T-helper 1 cell treated with Interleukin-12 subunit alpha and Interleukin-12 subunit beta and Interleukin-4 antibody, amounts not matched to agents 30 ng/mL and 1 ng/mL, for 36 hours (primary cell): ENCODE results near the gene PTGDR2. TPM values are rescaled to one million over a fixed set of nuclear protein-coding genes. Genes with fewer than 3 reads are reported as not detected.
"Not testable (repeated sequence)": the region's sequence is repeated elsewhere in the genome, so short reads cannot be mapped to it uniquely, and the experiment has no call there.

Experiments used
- intact Hi-C: fragments of 100-400 bp; cut with micrococcal nuclease; formaldehyde crosslinking; loops from one replicate; pipeline ENCODE4 v1.15.1; 2024
- total RNA-seq: library from RNA; stranded (reverse); gene quantifications from 2 replicates; pipeline ENCODE4 v1.2.3, GENCODE V29; 2022

The PTGDR2 gene
- total RNA-seq, 1 donor from 2014 or later = 0.34 TPM

DNA sequence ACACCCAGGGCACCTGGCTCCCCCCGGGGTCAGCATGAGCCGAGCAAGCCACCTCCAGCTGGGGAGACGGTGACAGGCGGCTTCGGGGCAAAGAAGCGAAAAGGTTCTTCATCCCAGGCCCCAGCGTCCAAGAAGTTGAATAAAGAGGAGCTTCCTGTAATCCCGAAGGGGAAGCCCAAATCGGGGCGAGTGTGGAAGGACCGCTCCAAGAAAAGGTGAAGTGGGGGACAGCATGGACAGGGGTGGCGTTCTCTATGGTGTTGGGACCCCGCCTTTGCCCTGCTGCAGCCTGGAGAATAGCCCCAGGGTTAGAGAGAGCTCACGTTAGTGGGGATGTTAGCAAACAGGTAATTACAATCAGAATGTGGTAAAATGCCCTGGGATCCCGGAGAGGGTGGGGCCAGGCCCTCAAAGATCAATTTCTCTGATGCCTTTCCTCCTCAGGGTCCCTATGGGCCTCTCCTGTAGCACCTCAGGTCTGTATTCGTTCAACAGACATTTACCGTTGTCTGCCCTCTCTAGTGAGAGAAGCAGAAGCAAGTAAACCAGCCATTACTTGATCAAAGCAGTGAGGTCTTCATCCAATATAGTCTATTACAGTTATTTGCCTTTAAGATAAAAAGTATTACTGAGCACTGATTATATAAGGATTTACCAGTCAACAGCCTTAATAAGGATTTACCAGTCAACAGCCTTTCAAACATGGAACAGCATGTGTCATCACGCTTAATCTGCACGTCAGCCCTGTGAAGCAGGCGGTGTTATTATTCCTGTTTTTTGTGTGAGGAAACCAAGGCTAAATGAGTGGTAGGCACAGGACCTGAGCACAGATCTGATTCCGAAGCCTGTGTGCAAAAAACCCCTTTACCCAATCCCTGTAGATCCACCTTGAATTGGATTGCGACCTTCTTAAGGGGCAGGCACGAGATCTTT, 12.8 kb downstream of the PTGDR2 start:
- intact Hi-C loops = loop anchor here (1.0 to 5.0 kb wide), 6 partner anchors 63 to 1731 kb away; partner anchors contain the start of genes CYB561A3, PRPF19, TMEM138 and VPS37C

DNA sequence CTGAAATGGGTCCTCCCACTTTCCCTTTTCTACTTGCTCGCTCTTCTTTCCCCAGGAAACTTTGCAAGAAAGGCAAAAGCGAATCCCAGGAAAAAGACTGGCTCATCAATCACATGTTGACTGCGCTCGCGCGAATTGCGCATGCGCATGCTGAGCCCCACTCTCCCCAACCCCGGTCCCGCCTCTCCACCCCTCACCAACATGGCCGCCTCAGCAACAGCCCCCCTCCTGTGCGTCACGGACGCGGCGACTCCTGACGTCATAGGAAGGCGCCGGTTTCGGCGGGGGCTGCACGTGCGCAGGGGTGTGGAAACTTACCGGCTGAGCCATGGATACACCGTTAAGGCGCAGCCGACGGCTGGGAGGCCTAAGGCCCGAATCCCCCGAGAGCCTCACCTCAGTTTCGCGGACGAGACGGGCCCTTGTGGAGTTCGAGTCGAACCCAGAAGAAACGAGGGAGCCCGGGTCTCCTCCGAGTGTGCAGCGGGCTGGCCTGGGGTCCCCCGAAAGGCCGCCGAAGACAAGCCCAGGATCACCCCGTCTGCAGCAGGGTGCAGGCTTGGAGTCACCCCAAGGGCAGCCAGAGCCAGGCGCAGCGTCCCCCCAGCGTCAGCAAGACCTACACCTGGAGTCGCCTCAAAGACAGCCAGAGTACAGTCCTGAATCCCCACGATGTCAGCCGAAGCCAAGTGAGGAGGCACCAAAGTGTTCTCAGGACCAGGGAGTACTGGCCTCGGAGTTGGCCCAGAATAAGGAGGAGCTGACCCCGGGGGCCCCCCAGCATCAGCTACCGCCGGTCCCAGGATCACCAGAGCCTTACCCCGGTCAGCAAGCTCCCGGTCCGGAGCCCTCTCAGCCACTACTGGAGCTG, 13.7 kb downstream of the PTGDR2 start, which contains the start of gene CCDC86:
CCDC86 (plus strand) TSS at position 317 of the 871 bp plus-strand sequence; CDS start at position 329, 12 bp downstream.
- intact Hi-C loops = loop anchor here (1.0 to 5.0 kb wide), 7 partner anchors 64 to 1730 kb away; partner anchors contain the start of genes CPSF7, CYB561A3, PRPF19 and TMEM138

DNA sequence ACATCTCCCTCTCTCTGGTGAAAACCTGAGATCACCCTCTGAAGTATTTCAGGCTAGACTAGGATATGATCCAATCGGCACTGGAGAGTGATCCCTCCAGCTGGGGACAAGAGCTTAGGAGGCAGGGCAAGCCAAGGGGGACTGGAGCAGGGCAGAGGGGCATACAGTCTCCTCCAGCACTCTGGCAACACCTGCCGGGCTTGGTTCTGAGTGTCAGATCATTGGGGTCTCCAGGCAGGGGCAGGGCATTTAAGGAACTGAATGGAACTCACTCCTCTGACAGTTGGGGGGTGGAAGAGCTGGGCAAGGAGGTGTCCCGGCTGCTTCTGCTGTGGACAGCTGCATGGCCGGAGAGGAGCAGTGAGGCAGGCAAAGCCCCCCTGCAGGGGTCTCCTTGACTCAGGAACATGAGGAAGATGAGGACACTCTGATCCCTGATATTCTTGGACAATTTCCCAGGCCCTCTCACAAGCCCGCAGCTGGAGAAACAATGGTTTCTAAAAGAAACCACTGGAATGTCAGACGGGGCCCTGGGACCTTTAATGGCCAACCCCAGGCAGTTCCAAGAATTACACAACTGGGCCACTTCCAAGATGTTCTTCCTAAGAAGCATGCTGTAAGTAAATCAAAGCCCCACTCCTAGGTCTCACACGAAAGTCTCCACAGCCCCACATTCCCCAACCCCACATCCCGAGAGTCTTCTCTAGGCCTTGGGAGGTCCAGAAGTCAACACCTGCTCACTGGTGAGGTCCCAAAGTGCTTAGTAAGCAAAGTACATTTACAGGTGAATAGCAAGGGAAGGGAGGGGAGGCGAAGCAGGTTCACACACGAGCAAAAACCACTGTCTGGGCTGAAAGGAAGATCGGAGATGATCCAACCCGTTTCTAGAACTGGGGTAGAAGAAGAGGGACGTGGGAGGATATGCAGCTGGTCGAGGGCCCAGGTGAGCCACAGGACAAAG, 15.0 kb downstream of the PTGDR2 start:
- intact Hi-C loops = loop anchor here (1.0 to 5.0 kb wide), 4 partner anchors 522 to 1728 kb away; partner anchors contain the start of genes CPSF7, CYB561A3 and TMEM138

DNA sequence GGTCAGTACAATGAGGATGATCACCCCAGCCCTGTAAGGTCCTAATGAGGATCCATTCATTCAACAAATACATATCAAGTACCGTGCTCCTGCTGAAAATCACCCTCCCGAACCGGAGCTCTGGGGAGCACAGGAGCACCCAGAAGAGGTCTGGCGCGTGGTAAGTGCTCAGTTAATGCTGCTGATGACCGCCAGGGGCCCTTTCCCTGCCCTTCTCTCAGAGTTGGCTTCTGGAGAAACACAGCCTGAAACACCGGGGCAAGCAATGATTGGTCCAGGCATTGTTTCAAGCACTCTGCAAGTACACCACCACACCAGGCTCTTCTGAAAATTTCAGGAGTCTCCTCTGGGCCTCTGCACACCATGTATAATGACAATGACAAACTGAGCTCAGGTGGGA, 17.6 kb downstream of the PTGDR2 start:
- intact Hi-C loops = loop anchor here (10.0 kb wide), 1 partner anchor 457 kb away; the partner anchor contains the start of gene VWCE

DNA sequence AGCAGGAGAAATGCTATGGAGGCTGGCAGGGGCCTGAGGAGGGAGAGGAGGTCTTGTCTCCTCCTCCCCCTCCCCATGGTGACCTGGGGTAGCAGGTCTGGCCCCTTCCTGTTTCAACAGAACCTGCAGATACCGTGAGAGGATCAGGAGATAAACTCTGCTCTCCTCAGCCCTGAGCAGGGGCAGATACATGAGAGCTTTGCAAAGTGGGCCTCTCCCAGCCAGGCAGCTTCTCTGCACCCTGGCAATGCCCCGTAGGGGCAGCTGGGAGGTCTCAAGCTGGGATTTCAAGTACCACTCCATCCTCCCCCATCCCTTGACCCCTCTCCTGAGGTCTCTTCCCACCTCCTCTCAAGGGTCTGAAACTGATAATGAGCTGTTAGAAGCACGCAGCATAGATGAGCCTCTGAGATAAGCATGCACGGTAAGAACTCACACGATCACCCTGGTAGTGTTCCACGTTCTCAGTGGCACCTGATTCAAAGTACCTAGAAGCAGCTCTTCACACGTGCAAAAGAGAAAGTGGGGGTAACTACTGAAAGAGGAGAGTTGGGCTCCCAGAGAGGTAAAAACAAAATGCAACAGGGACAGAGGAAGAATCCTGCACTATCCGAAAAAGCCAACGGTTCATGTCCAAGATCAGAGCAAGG, 18.8 kb downstream of the PTGDR2 start:
- intact Hi-C loops = loop anchor here (10.0 kb wide), 1 partner anchor 458 kb away; the partner anchor contains the start of gene VWCE

DNA sequence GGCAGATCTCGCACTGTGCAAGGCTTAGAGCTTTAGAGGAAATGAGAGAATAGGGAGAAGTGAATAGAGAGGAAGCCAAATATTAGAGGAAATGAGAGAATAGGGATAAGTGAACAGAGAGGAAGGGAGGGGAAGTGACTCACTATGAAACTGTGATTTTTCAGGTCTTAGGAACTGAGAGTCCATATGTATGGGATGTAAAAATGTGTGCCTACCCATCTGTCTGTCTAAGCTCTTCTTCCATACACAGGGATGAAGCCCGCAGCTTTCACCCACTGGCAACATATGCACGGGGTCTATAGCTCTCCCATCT, 20.3 kb downstream of the PTGDR2 start:
- intact Hi-C loops = loop anchor here (10.0 kb wide), 1 partner anchor 459 kb away; the partner anchor contains the start of gene VWCE

DNA sequence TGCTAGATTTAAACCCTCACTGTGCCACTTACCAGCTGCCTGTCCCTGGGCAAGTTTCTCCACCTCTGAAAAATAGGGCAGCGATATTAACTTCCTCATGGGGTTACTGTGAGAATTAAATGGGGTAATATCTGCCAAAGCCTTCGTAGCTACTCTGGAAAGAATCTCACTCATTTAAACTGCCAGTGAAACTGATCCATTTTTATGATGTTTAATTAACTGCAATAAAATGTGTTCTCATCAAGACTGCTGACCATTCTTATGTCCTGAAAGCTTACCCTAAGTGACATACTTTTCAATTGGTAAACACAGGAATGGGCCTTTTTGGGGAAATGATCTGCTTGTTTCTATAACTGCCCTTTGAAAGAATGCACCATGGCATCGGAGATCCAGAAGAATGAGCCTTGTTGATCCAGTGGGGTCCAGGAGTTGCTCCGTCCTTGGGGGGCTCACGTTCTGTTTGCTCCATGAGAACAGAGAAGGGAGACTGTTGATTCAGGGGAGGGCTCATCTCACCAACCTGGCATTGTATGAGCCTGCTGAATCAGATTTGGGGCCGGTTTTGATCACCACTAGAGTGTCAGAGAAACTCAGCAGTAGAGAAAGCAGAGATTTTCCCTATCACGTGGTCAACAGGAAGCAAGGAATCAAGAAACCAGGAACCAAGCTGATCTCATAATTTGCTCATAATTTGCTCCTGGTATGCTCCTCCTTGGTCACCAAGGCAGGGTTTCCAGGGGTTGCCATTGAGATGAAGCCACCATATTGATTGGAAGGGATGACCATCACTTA, 20.8 kb downstream of the PTGDR2 start:
- intact Hi-C loops = loop anchor here (5.0 to 10.0 kb wide), 2 partner anchors 277 to 460 kb away; partner anchors contain the start of gene VWCE

DNA sequence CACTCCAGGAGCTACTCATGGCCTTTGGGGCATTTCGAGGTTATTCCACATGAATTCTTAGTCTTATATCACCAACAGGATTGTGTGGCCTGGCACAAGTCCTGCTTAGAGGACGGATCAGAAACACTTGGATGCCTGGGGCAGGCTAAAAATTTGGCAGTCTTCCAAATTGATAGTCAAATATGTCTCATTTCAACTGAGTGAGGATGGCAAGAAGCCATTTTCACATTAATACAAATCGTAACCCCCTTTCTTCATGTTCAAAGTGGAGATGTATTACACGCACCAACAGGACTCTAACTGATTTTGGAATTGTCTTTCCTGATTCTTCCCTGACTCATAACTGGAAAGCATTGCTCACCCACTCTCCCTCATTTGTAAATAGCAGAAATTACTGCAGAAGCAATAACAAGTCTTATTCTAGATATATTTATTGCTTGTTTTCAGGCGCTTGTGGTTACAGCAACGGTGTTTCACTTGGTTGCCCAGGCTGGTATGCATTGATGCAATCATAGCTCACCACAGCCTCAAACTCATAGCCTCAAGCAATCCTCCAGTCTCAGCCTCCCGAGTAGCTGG, 24.2 kb downstream of the PTGDR2 start:
- intact Hi-C loops = loop anchor here (1.0 to 10.0 kb wide), 9 partner anchors 56 to 554 kb away; partner anchors contain the start of genes CD6 and VWCE

DNA sequence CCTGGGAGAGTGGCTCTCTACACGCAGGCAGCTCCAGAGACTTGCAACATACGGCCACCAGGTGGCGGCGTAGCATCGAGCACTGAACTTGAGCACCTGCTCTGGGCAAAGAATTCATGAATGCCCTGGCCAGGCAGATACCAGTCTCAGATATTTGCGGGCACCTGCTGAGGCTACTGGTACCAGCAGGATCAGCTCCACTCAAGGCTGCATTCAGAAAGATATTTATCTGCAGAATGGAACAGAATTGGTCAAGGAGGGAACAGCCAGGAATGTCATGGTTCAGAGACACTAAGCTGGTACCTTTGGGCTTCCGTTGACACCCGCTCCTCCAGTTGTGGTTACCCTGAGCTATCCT, 24.6 kb downstream of the PTGDR2 start:
- intact Hi-C loops = loop anchor here (1.0 to 10.0 kb wide), 9 partner anchors 56 to 554 kb away; partner anchors contain the start of genes CD6 and VWCE

DNA sequence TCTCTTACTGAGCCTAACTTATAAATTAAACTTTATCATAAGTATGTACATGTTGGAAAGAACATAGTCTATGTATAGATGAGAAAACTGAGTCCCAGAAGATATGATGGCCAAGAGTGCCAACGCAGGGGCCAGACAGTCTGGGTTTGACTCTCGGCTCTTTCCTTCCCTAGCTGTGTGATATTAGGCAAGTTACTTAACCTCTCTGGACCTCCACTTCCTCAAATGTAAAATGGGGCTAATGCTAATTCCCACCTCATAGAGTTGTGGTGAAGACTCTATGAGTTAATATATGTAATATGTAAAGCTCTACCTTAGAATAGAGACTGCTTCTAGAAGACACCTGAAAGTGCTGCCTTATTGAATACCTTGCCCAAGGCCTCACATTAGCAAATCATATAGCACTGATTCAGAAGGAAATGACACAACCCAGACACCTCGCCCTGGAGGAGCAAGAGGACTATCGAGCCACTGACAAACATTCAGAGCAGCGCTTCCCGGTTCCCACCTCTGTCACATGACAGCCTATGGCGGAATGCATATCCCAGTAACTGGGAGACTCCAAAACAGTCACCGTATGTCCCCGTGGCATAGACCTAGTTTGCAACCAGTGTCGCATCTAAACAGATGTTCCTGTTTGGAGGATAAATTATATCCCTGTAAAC, 25.1 kb downstream of the PTGDR2 start:
- intact Hi-C loops = loop anchor here (1.0 to 10.0 kb wide), 9 partner anchors 56 to 555 kb away; partner anchors contain the start of genes CD6 and VWCE

DNA sequence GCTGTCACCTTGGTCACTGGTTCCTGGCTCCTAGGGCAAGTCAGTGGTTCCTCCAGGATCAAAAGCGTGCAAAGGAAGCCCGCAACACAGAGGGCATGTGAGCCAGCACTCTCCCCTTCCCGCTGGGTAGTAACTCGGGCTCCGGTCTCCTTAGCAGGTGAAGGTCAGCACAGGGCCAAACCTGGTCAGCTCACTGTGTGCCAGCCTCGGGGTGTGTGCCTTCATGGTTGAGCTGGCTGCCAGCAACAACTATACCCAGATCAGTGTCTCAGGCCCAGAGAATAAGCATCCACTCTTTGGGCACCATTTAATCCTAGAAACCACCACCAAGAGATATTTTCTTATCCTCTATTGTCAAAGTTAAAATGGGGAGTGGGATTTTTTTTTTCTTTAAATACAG, 30.0 kb downstream of the PTGDR2 start:
- intact Hi-C loops = no loop called here

DNA sequence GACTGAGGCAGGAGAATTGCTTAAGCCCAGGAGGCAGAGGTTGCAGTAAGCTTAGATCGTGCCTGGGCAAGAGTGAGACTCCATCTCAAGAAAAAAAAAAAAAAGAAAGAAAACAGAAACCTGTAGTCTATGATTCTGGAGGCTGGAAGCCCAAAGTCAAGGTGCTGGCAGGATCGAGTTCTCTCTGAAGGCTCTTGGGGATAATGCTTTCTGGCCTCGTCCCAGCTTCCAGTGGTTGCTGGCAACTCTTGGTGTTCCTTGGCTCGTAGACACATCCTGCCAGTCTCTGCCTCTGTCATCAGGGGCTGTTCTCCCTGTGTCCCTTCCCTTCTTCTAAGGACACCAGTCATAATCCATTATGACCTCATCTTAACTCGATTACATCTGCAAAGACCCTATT, 30.6 kb downstream of the PTGDR2 start:
- intact Hi-C loops = no loop called here

DNA sequence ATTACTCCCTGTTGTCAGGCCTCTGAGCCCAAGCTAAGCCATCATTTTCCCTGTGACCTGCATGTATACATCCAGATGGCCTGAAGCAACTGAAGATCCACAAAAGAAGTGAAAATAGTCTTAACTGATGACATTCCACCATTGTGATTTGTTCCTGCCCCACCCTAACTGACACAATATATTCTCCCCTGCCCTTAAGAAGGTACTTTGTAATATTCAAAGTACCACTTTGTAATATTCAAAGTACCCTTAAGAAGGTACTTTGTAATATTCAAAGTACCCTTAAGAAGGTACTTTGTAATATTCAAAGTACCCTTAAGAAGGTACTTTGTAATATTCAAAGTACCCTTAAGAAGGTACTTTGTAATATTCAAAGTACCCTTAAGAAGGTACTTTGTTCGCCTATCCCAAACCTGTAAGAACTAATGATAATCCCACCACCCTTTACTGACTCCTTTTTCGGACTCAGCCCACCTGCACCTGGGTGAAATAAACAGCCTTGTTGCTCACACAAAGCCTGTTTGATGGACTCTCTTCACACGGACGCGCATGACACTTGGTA, 31.9 kb downstream of the PTGDR2 start:
- intact Hi-C loops = not testable (repeated sequence)

DNA sequence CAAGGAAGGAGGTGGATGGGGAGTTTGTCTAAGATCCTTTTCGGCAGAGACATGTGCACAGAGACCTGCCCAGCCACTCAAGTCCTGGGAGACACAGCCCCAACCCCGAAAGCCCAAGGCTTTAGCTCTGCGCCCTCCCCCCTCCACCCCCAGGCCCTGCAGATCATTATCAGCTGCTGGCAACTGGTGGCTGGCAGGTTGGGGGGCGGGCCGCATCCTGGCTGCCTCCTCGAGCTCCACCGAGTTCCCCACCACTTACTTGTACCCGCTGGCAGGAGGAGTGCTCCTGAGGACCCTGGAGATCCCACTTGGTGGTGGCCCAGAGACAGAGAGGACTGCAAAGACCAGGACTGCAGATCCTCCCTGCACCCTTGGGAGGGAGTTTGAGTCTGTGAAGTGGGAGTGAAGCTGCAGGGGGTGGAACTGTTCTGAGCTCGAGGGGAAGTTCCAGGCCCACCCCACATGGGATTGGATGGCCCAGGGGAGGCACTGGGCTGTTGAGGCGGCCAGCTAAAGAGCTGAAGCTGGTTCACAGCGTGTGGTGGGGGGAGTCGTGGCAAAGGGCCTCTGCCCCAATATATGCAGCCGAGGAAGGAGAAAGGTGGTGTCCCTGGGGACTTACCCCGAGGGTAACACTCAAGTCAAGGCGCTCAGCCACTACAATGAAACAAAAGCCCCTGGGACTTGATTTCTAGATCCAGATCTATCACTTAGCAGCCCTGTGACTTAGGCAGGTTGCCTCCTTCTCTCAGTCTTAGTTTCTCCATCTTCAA, 33.7 kb downstream of the PTGDR2 start:
- intact Hi-C loops = no loop called here

DNA sequence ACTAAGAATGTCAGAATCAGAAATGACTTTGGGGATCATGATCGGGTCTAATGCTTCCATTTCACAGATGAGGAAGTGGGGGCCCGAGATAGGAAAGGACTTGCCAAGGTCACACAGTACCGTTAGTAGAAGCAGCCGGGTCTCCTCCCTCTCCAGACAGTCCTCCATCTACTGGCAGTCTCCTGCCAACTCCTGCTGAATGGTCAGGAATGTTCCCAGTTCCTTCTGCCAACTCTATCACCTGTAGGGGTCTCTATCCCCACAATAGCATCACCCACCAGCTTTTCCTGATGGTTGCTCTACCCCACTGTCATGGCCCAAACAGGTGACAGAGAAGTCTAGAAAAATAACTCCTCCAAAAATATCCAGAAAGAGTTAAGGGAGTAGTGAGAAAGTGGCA, 37.7 kb downstream of the PTGDR2 start:
- intact Hi-C loops = no loop called here

DNA sequence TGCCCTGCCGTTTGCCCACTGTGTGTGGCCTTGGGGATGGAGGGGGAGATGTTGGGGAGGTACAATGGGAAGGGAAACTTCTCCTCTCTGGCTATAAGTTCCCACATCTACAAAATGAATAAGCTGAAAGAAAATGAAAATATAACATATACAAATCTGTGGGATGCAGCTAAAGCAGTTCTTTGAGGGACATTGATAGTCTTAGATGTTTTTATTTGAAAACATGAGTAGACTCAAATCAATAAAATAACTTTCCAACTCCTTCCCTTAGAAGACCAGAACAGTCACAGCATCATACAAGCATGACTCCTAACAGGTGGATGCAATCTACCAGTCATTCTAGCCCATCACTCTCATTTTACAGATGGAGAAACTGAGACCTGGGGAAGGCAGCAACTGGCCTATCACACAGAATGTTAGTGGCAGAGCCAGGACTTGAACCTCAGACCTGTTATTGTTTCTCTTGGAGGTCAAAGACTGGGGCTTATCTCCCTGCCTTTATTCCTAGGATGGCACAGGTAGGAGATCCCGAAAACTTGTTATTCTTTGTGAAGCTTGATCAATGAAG, 39.1 kb downstream of the PTGDR2 start:
- intact Hi-C loops = no loop called here
